GM23338 (cell line): ENCODE measurements around the gene MPPED1. TPM values are rescaled to one million over a fixed set of nuclear protein-coding genes. Genes with fewer than 3 reads are reported as not detected.

Experiments
- ATAC-seq: fragments of 200-7000 bp; cut with Tn5 transposase; 3 replicates; pipeline ENCODE4 v1.9.1; 2020
- DNase-seq: peaks from one replicate; pipeline ENCODE4 v3.0.0-alpha.2; 2015; ENCODE audit warnings: low spot score
- H2AFZ ChIP-seq: fragments of 200-600 bp; sonication (generic); 2 replicates; pipeline ENCODE4 v1.8.0; 2016; ENCODE audit warnings: antibody characterized with exemption, mild to moderate bottlenecking, moderate library complexity
- H3F3A ChIP-seq: fragments of 200-600 bp; sonication (generic); replicated peaks from 2 replicates; pipeline ENCODE4 v1.8.0; 2017; ENCODE audit warnings: antibody characterized with exemption, mixed run types, low read depth
- H3K27ac ChIP-seq: fragments of 200-600 bp; sonication (generic); 2 replicates; pipeline ENCODE4 v1.6.1; 2016; ENCODE audit warnings: low read depth
- H3K27me3 ChIP-seq: fragments of 200-600 bp; sonication (generic); 2 replicates; pipeline ENCODE4 v1.8.0; 2016; ENCODE audit warnings: mild to moderate bottlenecking, mixed run types, moderate library complexity; ENCODE audit not compliant: insufficient read depth
- H3K36me3 ChIP-seq: fragments of 200-600 bp; sonication (generic); 2 replicates; pipeline ENCODE4 v1.8.0; 2016; ENCODE audit warnings: mild to moderate bottlenecking; ENCODE audit not compliant: insufficient read depth
- H3K4me1 ChIP-seq: fragments of 200-600 bp; sonication (generic); 2 replicates; pipeline ENCODE4 v1.8.0; 2016; ENCODE audit warnings: mild to moderate bottlenecking, moderate library complexity; ENCODE audit not compliant: insufficient read depth
- H3K4me2 ChIP-seq: fragments of 200-600 bp; sonication (generic); 2 replicates; pipeline ENCODE4 v1.7.1; 2017; ENCODE audit warnings: mixed run types
- H3K4me3 ChIP-seq: fragments of 200-600 bp; sonication (generic); 2 replicates; pipeline ENCODE4 v1.6.1; 2016; ENCODE audit warnings: mixed run types
- H3K79me2 ChIP-seq: fragments of 200-600 bp; sonication (generic); replicated peaks from 2 replicates; pipeline ENCODE4 v1.8.0; 2017; ENCODE audit warnings: mild to moderate bottlenecking; ENCODE audit not compliant: insufficient read depth
- H3K9me2 ChIP-seq: fragments of 200-600 bp; sonication (generic); 2 replicates; pipeline ENCODE4 v1.8.0; 2017; ENCODE audit not compliant: insufficient read depth
- H4K20me1 ChIP-seq: fragments of 200-600 bp; sonication (generic); replicated peaks from 2 replicates; pipeline ENCODE4 v1.8.0; 2017; ENCODE audit warnings: mild to moderate bottlenecking; ENCODE audit not compliant: insufficient read depth
- H3K27ac Mint-ChIP-seq: 2 replicates; pipeline ENCODE4 v1.8.0; 2020; ENCODE audit warnings: inconsistent platforms, mild to moderate bottlenecking, moderate library complexity, mixed read lengths
- H3K27me3 Mint-ChIP-seq: 3 replicates; pipeline ENCODE4 v1.8.0; 2022; ENCODE audit warnings: low read depth, mild to moderate bottlenecking, moderate library complexity, mixed read lengths, inconsistent platforms; ENCODE audit not compliant: insufficient read depth, poor library complexity
- H3K36me3 Mint-ChIP-seq: 3 replicates; pipeline ENCODE4 v1.8.0; 2021; ENCODE audit warnings: low read depth, mild to moderate bottlenecking, inconsistent platforms, moderate library complexity, mixed read lengths
- H3K4me1 Mint-ChIP-seq: 3 replicates; pipeline ENCODE4 v1.8.0; 2020; ENCODE audit warnings: mild to moderate bottlenecking, inconsistent platforms, mixed read lengths
- H3K4me3 Mint-ChIP-seq: 3 replicates; pipeline ENCODE4 v1.8.0; 2021; ENCODE audit warnings: moderate library complexity, mild to moderate bottlenecking, inconsistent platforms, mixed read lengths
- H3K9me3 Mint-ChIP-seq: 3 replicates; pipeline ENCODE4 v1.8.0; 2020; ENCODE audit warnings: moderate library complexity, mild to moderate bottlenecking, inconsistent platforms, mixed read lengths
- CREB1 ChIP-seq: fragments of 250-450 bp; sonication (Bioruptor Pico); IDR thresholded peaks from 2 replicates; pipeline ENCODE4 v1.5.0; 2020; ENCODE audit warnings: low read depth, mild to moderate bottlenecking, moderate library complexity
- EZH2 ChIP-seq: fragments of 200-600 bp; sonication (generic); IDR thresholded peaks from one replicate; pipeline ENCODE4 v1.8.0; 2017; ENCODE audit warnings: antibody characterized with exemption, mild to moderate bottlenecking, low read depth; ENCODE audit not compliant: unreplicated experiment
- EZH2phosphoT487 ChIP-seq: fragments of 200-600 bp; sonication (generic); IDR thresholded peaks from one replicate; pipeline ENCODE4 v1.8.1; 2018; ENCODE audit warnings: antibody characterized with exemption; ENCODE audit not compliant: unreplicated experiment
- JUNB ChIP-seq: IDR thresholded peaks from one replicate; pipeline ENCODE4 v1.6.1; 2016; ENCODE audit warnings: antibody characterized with exemption; ENCODE audit not compliant: unreplicated experiment
- NANOG ChIP-seq: IDR thresholded peaks from 2 replicates; pipeline ENCODE4 v1.6.1; 2016; ENCODE audit warnings: antibody characterized with exemption, borderline replicate concordance
- POLR2AphosphoS5 ChIP-seq: IDR thresholded peaks from 2 replicates; pipeline ENCODE4 v1.6.1; 2016; ENCODE audit warnings: antibody characterized with exemption, low read depth
- STAT1 ChIP-seq: IDR thresholded peaks from one replicate; pipeline ENCODE4 v1.6.1; 2016; ENCODE audit warnings: antibody characterized with exemption; ENCODE audit not compliant: unreplicated experiment
- ZNF331 ChIP-seq: fragments of 250-450 bp; sonication (Bioruptor Pico); IDR thresholded peaks from 2 replicates; pipeline ENCODE4 v1.5.0; 2020; ENCODE audit warnings: low read depth, mild to moderate bottlenecking, moderate library complexity
- polyA plus RNA-seq: library from polyadenylated mRNA; unstranded; fragments of >200 nt; fragmentation: Nextera tagmentation; extraction: Ambion mirVana; gene quantifications from 2 replicates; pipeline ENCODE4 v1.2.1, GENCODE V29; 2016
- total RNA-seq: library from RNA; depleted of rRNA; stranded (reverse); fragments of >200 nt; shearing (Covaris generic); gene quantifications from 2 replicates; pipeline ENCODE4 v1.2.3, GENCODE V29; 2014
- TF ChIP-seq, protein P1 (sequence below), 2 experiments: fragments of 200-600 bp in 1 of 2; sonication (generic) in 1 of 2; conservative IDR thresholded peaks; 2 replicates each; pipeline versions ENCODE4 v1.5.1 to v1.6.1; 2016 to 2017; ENCODE audit warnings: antibody characterized with exemption in 2 of 2, low read depth in 2 of 2, mild to moderate bottlenecking in 2 of 2, moderate library complexity in 1 of 2
- TF ChIP-seq, protein P2 (sequence below): IDR thresholded peaks from one replicate; pipeline ENCODE4 v1.6.1; 2018; ENCODE audit warnings: antibody characterized with exemption; ENCODE audit not compliant: unreplicated experiment

The MPPED1 gene
- total and polyA plus RNA-seq, 2 experiments from 2014 or later: 0.56 TPM; not detected in 1

DNA sequence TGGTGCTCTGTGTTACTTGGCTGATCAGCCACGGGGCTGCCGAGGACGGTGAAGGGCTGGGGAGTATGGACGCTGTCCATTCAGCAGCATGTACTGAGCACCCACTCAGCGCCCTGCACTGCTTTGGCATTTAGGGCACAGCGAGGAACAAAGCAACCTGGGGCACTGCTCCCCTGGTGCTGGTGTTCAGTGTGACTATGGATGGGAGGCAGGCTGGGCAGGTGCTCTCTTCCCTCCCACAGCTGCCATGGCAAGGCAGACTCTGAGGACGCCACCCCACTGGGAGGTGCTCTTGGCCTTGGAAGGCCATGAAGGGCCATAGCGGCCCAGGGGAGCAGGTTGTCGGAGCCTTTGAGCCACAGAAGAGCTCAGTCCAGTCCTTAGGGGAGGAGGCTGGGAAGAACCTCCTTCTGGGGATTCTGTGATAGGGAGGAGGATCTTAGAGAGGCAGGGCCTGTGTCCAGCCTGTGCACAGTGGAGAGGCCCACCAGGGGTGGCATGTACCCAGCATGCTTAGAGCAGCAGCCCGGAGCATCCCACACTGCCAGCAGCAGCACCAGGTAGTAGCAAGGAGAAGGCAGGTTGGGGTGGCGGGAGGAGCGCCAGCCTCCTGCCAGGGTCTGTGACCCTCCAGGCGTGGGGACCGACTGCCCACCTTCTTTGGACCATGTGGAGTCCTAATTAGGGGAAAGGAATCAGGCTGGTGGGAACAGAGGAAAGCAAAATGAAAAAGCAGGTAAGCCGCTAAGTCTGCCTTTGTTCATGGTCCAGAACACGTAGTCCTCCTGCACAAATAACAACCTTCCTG, 141.8 kb downstream of the MPPED1 start:
- no peaks in the 10 kb centered on the region for H3K27me3 ChIP-seq
- Mint-ChIP-seq H3K4me3 (no peak overlapping the region), H3K27ac (no peak overlapping the region), H3K36me3 (peaks cover 21% of the 10 kb centered on the region), H3K9me3 (peaks cover 28% of the 10 kb centered on the region), H3K4me1 (peaks cover 19% of the 10 kb centered on the region), H3K27me3 (peaks cover 11% of the 10 kb centered on the region)
- ATAC-seq (no peak), DNase-seq (no peak)
- no peaks in the 10 kb centered on the region for H3K36me3 ChIP-seq
- no peaks in the 10 kb centered on the region for H4K20me1 ChIP-seq
- H3K27ac ChIP-seq: no peak overlapping the region
- H2AFZ ChIP-seq: no peak overlapping the region
- H3K79me2 ChIP-seq: no peaks in the 10 kb centered on the region
- TF ChIP-seq, protein P1, sequence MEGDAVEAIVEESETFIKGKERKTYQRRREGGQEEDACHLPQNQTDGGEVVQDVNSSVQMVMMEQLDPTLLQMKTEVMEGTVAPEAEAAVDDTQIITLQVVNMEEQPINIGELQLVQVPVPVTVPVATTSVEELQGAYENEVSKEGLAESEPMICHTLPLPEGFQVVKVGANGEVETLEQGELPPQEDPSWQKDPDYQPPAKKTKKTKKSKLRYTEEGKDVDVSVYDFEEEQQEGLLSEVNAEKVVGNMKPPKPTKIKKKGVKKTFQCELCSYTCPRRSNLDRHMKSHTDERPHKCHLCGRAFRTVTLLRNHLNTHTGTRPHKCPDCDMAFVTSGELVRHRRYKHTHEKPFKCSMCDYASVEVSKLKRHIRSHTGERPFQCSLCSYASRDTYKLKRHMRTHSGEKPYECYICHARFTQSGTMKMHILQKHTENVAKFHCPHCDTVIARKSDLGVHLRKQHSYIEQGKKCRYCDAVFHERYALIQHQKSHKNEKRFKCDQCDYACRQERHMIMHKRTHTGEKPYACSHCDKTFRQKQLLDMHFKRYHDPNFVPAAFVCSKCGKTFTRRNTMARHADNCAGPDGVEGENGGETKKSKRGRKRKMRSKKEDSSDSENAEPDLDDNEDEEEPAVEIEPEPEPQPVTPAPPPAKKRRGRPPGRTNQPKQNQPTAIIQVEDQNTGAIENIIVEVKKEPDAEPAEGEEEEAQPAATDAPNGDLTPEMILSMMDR (conservative IDR thresholded peaks at IDR 0.05; ENCODE audit: low read depth in 2 of 2): peak in 1 of 2 experiments; percentile 27; a peak in 1 of 4 replicates
- TF ChIP-seq ZNF331 (CRISPR knock-in tag): no peak
- TF ChIP-seq, protein P2, sequence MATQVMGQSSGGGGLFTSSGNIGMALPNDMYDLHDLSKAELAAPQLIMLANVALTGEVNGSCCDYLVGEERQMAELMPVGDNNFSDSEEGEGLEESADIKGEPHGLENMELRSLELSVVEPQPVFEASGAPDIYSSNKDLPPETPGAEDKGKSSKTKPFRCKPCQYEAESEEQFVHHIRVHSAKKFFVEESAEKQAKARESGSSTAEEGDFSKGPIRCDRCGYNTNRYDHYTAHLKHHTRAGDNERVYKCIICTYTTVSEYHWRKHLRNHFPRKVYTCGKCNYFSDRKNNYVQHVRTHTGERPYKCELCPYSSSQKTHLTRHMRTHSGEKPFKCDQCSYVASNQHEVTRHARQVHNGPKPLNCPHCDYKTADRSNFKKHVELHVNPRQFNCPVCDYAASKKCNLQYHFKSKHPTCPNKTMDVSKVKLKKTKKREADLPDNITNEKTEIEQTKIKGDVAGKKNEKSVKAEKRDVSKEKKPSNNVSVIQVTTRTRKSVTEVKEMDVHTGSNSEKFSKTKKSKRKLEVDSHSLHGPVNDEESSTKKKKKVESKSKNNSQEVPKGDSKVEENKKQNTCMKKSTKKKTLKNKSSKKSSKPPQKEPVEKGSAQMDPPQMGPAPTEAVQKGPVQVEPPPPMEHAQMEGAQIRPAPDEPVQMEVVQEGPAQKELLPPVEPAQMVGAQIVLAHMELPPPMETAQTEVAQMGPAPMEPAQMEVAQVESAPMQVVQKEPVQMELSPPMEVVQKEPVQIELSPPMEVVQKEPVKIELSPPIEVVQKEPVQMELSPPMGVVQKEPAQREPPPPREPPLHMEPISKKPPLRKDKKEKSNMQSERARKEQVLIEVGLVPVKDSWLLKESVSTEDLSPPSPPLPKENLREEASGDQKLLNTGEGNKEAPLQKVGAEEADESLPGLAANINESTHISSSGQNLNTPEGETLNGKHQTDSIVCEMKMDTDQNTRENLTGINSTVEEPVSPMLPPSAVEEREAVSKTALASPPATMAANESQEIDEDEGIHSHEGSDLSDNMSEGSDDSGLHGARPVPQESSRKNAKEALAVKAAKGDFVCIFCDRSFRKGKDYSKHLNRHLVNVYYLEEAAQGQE: no peak
- H3K4me2 ChIP-seq: no peak overlapping the region
- H3K4me3 ChIP-seq: no peak overlapping the region
- H3F3A ChIP-seq: no peaks in the 10 kb centered on the region
- peaks cover 6% of the 10 kb centered on the region; the same call in 1 of the 2 replicates for H3K4me1 ChIP-seq
- no peaks in the 10 kb centered on the region for H3K9me2 ChIP-seq

GRCh38 chr22:43554259-43554636, 142.4 kb downstream of the MPPED1 start:
- H2AFZ ChIP-seq: no peak overlapping the region
- H3K36me3 ChIP-seq: no peaks in the 10 kb centered on the region
- H3K4me3 Mint-ChIP-seq: no peak overlapping the region
- no peaks in the 10 kb centered on the region for H3K27me3 ChIP-seq
- DNase-seq: no peak
- H3K9me3 Mint-ChIP-seq: peaks cover 34% of the 10 kb centered on the region
- H3K27me3 Mint-ChIP-seq: peaks cover 11% of the 10 kb centered on the region
- H3K4me2 ChIP-seq: no peak overlapping the region
- peaks cover 21% of the 10 kb centered on the region for H3K36me3 Mint-ChIP-seq
- no peaks in the 10 kb centered on the region for H3K9me2 ChIP-seq
- ATAC-seq: no peak
- no peaks in the 10 kb centered on the region for H3K79me2 ChIP-seq
- H4K20me1 ChIP-seq: no peaks in the 10 kb centered on the region
- H3K27ac ChIP-seq: no peak overlapping the region
- peaks cover 17% of the 10 kb centered on the region for H3K4me1 Mint-ChIP-seq
- H3K4me3 ChIP-seq: no peak overlapping the region
- H3K4me1 ChIP-seq: peaks cover 6% of the 10 kb centered on the region; the same call in 1 of the 2 replicates
- no peak overlapping the region for H3K27ac Mint-ChIP-seq
- H3F3A ChIP-seq: no peaks in the 10 kb centered on the region
- TF ChIP-seq EZH2phosphoT487 (no peak), NANOG (no peak), CREB1 (no peak), ZNF331 (CRISPR knock-in tag) (no peak), POLR2AphosphoS5 (no peak), EZH2 (no peak), JUNB (no peak), STAT1 (no peak)
- TF ChIP-seq, protein P1 (conservative IDR thresholded peaks at IDR 0.05; ENCODE audit: low read depth in 2 of 2): no peak
